Stimulated activated CD8-positive, alpha-beta memory T cell treated with anti-CD3 and anti-CD28 coated beads, Interleukin-4, amount 100 ng/mL, for 1 hour (primary cell): ENCODE data around the gene CRMP1.
"Not testable (repeated sequence)": the region's sequence is repeated elsewhere in the genome, so short reads cannot be mapped to it uniquely, and the experiment has no call there.

Experiments used
- DNase-seq, 2 donors: peaks; one replicate each; pipeline ENCODE4 v3.0.0-alpha.2; 2020; ENCODE audit warnings: low read depth in 2 of 2, low spot score in 1 of 2

Gene CRMP1

GRCh38 chr4:5858020-5858769 lies 34.7 kb downstream of the CRMP1 start:
- no peak for DNase-seq

- DNase-seq = no peak
These were observed 35.7 kb downstream of the CRMP1 start for GRCh38 chr4:5857199-5857598.

- DNase-seq = not testable (repeated sequence)
These were observed 36.5 kb downstream of the CRMP1 start for GRCh38 chr4:5856362-5856761.

GRCh38 chr4:5854929-5855328 lies 38.0 kb downstream of the CRMP1 start:
- no peak for DNase-seq

GRCh38 chr4:5852523-5853202 lies 40.2 kb downstream of the CRMP1 start:
- no peak for DNase-seq

- DNase-seq = no peak
These were observed 41.1 kb downstream of the CRMP1 start for GRCh38 chr4:5851637-5852301.

- DNase-seq = no peak
These were observed 47.6 kb downstream of the CRMP1 start for GRCh38 chr4:5845035-5845905.

GRCh38 chr4:5843573-5844530 lies 49.0 kb downstream of the CRMP1 start:
- DNase-seq = no peak

GRCh38 chr4:5842456-5842855 lies 50.4 kb downstream of the CRMP1 start:
- no peak for DNase-seq

- DNase-seq = no peak
These were observed 52.9 kb downstream of the CRMP1 start for GRCh38 chr4:5839751-5840674.

- DNase-seq = no peak
These were observed 53.6 kb downstream of the CRMP1 start for GRCh38 chr4:5839332-5839731.

GRCh38 chr4:5837483-5837882 lies 55.4 kb downstream of the CRMP1 start:
- not testable (repeated sequence) for DNase-seq

GRCh38 chr4:5836943-5837342 lies 55.9 kb downstream of the CRMP1 start:
- DNase-seq = no peak

GRCh38 chr4:5828005-5828391 lies 64.9 kb downstream of the CRMP1 start:
- no peak for DNase-seq

- no peak for DNase-seq
These were observed 65.5 kb downstream of the CRMP1 start for GRCh38 chr4:5827108-5828004.

- no peak for DNase-seq
These were observed 66.3 kb downstream of the CRMP1 start for GRCh38 chr4:5826437-5827107.

- DNase-seq = no peak
These were observed 67.4 kb downstream of the CRMP1 start for GRCh38 chr4:5825321-5826041.
